Activated naive CD8-positive, alpha-beta T cell treated with anti-CD3 and anti-CD28 coated beads, Interleukin-2, amount 50 U/mL, for 24 hours (primary cell): ENCODE data around the gene CEP128.
"Not testable (repeated sequence)": the region's sequence is repeated elsewhere in the genome, so short reads cannot be mapped to it uniquely, and the experiment has no call there.

Experiments
- ATAC-seq: fragments of 150-1000 bp; cut with Tn5 transposase; one replicate; pipeline ENCODE4 v1.10.0; 2021
- DNase-seq: peaks from one replicate; pipeline ENCODE4 v3.0.0; 2021
- H3K27ac Mint-ChIP-seq: one replicate; pipeline ENCODE4 v1.8.0; 2021; ENCODE audit warnings: mild to moderate bottlenecking, mixed read lengths
- H3K27me3 Mint-ChIP-seq: one replicate; pipeline ENCODE4 v1.8.0; 2021; ENCODE audit warnings: mixed read lengths
- H3K36me3 Mint-ChIP-seq: one replicate; pipeline ENCODE4 v1.8.0; 2021; ENCODE audit warnings: low read depth, mixed read lengths
- H3K4me1 Mint-ChIP-seq: one replicate; pipeline ENCODE4 v1.8.0; 2021; ENCODE audit warnings: mixed read lengths
- H3K4me3 Mint-ChIP-seq: one replicate; pipeline ENCODE4 v1.8.0; 2021; ENCODE audit warnings: mild to moderate bottlenecking, moderate library complexity, mixed read lengths
- H3K9me3 Mint-ChIP-seq: one replicate; pipeline ENCODE4 v1.8.0; 2021; ENCODE audit warnings: mixed read lengths

Gene CEP128

DNA sequence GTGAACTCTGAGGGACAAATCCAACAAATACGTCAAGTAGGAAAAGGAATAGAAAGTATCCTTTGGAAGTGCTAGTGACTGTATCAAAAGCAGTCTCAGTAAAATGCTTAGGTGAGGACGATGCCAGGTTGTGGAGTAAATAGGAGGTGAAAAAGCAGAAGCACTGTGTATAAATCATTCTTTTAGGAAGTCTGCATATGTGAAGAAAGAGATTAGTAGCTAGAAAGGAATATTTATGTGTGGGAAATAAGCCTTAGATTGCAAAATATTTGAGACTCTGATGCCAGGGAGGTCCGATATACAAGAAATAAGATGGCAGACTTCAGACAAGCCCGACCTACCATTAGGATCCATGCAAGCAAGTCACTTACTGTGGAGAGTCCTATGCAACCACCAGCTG, 7.9 kb downstream of the CEP128 start:
- Mint-ChIP-seq H3K36me3 (peaks cover 32% of the 10 kb centered on the region), H3K4me3 (no peak overlapping the region), H3K4me1 (peaks cover 29% of the 10 kb centered on the region), H3K9me3 (no peaks in the 10 kb centered on the region), H3K27me3 (no peaks in the 10 kb centered on the region), H3K27ac (no peak overlapping the region)
- ATAC-seq = no peak
- no peak for DNase-seq

DNA sequence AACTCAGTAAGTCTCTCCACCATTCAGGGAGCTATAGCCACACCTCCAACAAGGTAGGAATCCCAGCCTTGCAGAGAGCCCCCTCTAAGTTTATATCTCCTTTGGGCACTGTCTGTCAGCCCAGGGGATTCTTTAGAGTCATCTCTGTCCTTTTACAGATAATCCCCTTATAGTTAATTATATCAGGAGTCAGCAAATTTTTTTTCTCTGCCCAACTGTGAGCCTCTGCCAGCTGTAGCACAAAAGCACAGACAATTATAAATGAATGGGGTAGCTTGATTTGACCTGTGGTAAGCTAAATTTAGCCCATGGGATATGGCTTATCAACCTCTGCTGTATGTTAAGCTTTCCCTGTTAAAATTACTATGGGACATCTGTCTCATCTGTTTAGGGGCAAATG, 8.3 kb downstream of the CEP128 start:
- Mint-ChIP-seq H3K4me3 (no peak overlapping the region), H3K27me3 (no peaks in the 10 kb centered on the region), H3K27ac (no peak overlapping the region), H3K36me3 (peaks cover 36% of the 10 kb centered on the region), H3K9me3 (no peaks in the 10 kb centered on the region), H3K4me1 (peaks cover 29% of the 10 kb centered on the region)
- ATAC-seq (no peak), DNase-seq (no peak)

GRCh38 chr14:80930836-80931389, 10.6 kb downstream of the CEP128 start:
- ATAC-seq (peak; percentile 98), DNase-seq (peak; percentile 28)
- Mint-ChIP-seq H3K4me1 (peaks cover 29% of the 10 kb centered on the region), H3K27ac (peak overlapping the region; percentile 74), H3K36me3 (peaks cover 36% of the 10 kb centered on the region), H3K9me3 (no peaks in the 10 kb centered on the region), H3K27me3 (no peaks in the 10 kb centered on the region), H3K4me3 (peak overlapping the region; percentile 43)

- H3K4me1 Mint-ChIP-seq = peaks cover 29% of the 10 kb centered on the region
- no peaks in the 10 kb centered on the region for H3K27me3 Mint-ChIP-seq
- H3K9me3 Mint-ChIP-seq = no peaks in the 10 kb centered on the region
- H3K36me3 Mint-ChIP-seq = peaks cover 35% of the 10 kb centered on the region
- DNase-seq (no peak), ATAC-seq (no peak)
- H3K27ac Mint-ChIP-seq = peak overlapping the region; percentile 74
- H3K4me3 Mint-ChIP-seq = peak overlapping the region; percentile 49
Observed at GRCh38 chr14:80930095-80930494, 11.4 kb downstream of the CEP128 start.

DNA sequence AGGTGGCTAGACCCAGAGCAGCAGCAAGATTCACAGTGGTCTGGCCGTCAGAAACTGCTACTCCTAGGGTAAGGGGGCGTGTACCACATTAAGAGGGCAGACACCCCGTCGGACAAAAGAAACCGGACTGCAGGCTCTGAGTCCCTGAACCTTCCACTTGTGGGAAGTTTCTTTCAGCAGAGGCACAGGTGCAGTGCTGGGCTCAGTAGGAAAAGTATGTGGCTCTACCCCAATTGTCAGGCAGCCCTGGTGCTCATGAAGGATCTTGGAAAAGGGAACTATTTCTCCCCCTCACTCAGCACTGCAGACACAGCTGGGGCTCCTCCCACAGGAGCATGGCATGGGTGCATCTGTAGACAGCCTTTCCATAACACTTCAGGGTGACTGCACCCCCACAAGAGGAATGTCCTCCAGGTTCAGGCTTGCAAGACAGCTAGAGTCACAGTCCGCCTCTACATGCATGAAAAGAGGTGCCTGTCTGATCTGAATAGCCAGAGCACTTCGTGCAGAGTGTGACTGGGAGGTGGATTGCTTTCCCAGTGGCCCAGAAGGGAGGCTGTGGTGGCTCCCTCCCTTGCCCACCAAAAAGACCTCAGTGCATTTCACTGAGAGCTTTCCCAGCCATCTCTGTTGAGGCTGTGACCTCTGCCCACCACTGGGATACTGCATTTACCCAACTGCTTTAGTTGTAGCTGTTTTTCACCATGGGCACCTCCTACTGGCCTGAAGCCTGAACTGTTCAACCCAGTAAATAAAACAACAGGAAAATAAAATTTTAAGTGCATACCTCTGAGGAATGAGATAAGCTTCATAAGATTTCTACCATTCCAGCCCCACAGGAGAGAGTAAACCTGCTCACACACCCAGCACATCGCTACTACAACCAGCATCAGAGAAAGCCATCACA, 14.2 kb downstream of the CEP128 start:
- H3K27me3 Mint-ChIP-seq = no peaks in the 10 kb centered on the region
- H3K27ac Mint-ChIP-seq = no peak overlapping the region
- DNase-seq = no peak

DNA sequence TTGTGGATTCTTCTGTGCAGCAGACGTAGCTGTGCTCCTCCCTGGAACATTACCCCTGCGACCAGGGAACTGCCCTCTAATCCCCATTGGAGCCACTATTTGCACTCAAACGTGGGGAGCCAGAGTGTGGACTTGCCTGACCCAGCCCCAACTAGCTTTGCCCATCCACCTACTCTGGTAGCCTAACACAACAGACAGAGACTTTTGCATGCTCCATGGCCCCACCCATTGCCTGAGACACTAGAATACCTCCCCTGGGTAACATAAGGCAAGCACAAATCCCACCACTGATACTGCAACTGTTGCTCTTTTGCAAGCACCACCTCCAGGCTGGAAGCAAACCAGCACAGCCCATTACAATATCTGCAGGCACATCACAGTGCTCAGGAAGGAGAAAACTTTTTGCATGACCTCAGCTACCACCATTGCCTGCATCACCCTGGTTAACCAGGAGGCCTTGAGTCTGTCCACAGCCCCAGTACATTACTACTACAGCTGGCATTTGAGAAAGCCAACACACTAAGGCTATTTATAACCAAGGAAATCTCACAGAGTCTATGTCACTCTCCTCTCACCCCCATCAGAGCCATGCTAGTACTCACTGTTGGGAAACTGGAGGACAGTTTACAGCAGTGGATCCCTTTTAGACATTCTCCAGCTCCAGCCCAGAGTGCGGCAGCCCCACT, 15.0 kb downstream of the CEP128 start:
- H3K27me3 Mint-ChIP-seq = no peaks in the 10 kb centered on the region
- DNase-seq = no peak
- no peak for ATAC-seq
- no peaks in the 10 kb centered on the region for H3K9me3 Mint-ChIP-seq
- H3K4me1 Mint-ChIP-seq = peaks cover 21% of the 10 kb centered on the region
- peaks cover 33% of the 10 kb centered on the region for H3K36me3 Mint-ChIP-seq
- H3K27ac Mint-ChIP-seq = no peak overlapping the region
- no peak overlapping the region for H3K4me3 Mint-ChIP-seq

More for the DNA sequence above, 14.2 kb downstream of the CEP128 start:
- Mint-ChIP-seq H3K4me1 (peaks cover 29% of the 10 kb centered on the region), H3K4me3 (no peak overlapping the region), H3K9me3 (no peaks in the 10 kb centered on the region), H3K36me3 (peaks cover 38% of the 10 kb centered on the region)
- no peak for ATAC-seq

DNA sequence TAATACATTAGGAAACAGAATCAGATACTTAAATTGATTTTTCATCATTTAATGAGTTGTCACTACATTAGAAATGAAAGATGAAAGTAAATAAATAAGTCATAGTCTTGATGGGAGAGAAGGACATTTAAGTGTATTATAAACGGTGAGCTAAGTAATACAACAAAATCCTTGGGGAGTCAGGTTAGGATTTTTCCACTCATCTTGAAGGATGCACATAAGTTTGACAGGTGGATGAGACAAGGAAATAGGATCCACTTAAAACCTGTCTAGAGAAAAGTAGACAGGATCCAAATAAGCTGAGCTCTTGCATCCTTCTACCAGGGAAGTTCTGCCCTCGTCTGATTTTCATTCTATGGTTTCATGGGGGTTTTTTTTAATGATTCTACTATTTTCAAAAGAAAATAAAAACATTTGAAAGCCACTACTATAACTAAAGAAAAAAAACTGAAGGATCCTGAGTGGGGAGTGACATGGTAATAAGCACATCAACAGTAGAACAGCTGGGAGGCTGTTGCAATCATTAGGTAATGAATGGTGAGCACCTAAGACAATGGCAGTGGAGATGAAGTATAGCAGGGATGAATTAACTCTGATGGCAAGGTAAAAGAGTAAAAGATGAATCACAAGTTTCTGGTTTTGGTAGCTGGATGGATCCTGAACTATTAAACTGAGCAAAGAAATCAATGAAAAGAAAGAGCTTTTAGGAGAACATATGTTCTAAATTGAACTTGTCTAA, 17.0 kb downstream of the CEP128 start:
- ATAC-seq (no peak), DNase-seq (no peak)
- no peak overlapping the region for H3K4me3 Mint-ChIP-seq
- peaks cover 22% of the 10 kb centered on the region for H3K36me3 Mint-ChIP-seq
- H3K27ac Mint-ChIP-seq = no peak overlapping the region
- peaks cover 4% of the 10 kb centered on the region for H3K4me1 Mint-ChIP-seq
- H3K9me3 Mint-ChIP-seq = no peaks in the 10 kb centered on the region
- no peaks in the 10 kb centered on the region for H3K27me3 Mint-ChIP-seq

DNA sequence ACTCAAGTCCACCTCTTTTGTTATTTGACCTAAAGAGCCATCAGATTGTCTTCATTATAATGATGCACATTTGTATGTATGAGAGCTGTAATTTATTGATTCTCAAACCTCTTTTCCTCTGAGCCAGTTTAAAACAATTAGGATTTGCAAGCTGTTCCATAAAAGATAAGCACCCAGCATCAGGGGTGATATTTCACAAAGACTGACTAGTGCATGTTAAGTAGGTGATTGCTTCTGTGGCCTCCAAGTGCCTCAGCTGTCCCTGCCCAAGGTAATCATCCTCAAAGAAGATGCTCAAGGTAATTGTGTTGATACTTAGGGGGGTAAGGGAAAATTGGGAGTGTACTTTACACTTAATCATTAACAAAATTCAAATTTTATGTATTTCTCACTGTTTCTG, 18.2 kb downstream of the CEP128 start:
- ATAC-seq (no peak), DNase-seq (no peak)
- Mint-ChIP-seq H3K27ac (no peak overlapping the region), H3K4me3 (no peak overlapping the region), H3K9me3 (no peaks in the 10 kb centered on the region), H3K36me3 (peaks cover 11% of the 10 kb centered on the region), H3K27me3 (no peaks in the 10 kb centered on the region), H3K4me1 (no peaks in the 10 kb centered on the region)

DNA sequence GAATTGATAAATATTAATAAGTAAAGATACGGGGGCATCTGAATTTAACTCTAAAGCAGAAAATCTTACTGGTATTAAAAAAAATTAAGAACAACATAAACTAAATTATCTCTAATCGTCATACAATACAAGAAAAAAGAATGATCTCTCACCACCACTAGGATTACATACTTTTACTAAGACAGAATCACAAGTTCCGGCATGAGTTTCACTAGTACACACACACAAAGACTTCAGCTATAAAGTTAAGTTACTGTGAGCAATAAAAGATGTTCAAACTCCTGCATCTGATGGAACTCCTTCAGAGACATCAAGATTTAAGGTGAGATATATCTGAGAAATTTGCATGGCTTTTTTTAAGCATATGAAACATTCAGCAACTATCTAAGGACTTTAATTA, 21.9 kb downstream of the CEP128 start:
- DNase-seq = no peak
- Mint-ChIP-seq H3K9me3 (no peaks in the 10 kb centered on the region), H3K4me1 (peaks cover 2% of the 10 kb centered on the region), H3K27ac (no peak overlapping the region), H3K4me3 (no peak overlapping the region), H3K36me3 (peaks cover 17% of the 10 kb centered on the region), H3K27me3 (no peaks in the 10 kb centered on the region)
- no peak for ATAC-seq

GRCh38 chr14:80912013-80912412, 29.5 kb downstream of the CEP128 start:
- H3K4me1 Mint-ChIP-seq, DNase-seq, H3K9me3 Mint-ChIP-seq, H3K4me3 Mint-ChIP-seq, H3K27me3 Mint-ChIP-seq, H3K27ac Mint-ChIP-seq, ATAC-seq: not testable (repeated sequence)
- peaks cover 18% of the 10 kb centered on the region for H3K36me3 Mint-ChIP-seq

DNA sequence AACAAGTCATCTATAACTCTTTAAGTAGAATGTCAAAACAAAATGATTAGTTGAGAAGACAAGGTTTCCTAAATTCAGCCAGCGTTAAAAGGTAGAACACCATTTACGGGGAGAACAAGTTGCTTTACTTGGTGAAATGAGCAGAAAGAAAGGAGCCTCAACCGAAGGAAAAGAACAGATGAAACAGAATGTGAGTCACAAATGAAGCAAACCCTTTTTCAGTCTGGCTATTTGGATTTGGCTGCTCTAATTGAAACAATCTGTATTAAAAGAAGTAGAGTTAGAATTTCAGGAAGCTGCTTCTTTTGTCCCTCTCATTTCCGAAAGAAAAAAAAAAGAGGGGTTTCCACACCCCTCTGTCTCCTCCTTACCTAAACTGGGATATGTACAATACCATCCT, 34.6 kb downstream of the CEP128 start:
- ATAC-seq (no peak), DNase-seq (no peak)
- H3K9me3 Mint-ChIP-seq = no peaks in the 10 kb centered on the region
- peaks cover 2% of the 10 kb centered on the region for H3K4me1 Mint-ChIP-seq
- no peak overlapping the region for H3K4me3 Mint-ChIP-seq
- H3K27ac Mint-ChIP-seq = no peak overlapping the region
- peaks cover 22% of the 10 kb centered on the region for H3K36me3 Mint-ChIP-seq
- no peaks in the 10 kb centered on the region for H3K27me3 Mint-ChIP-seq

DNA sequence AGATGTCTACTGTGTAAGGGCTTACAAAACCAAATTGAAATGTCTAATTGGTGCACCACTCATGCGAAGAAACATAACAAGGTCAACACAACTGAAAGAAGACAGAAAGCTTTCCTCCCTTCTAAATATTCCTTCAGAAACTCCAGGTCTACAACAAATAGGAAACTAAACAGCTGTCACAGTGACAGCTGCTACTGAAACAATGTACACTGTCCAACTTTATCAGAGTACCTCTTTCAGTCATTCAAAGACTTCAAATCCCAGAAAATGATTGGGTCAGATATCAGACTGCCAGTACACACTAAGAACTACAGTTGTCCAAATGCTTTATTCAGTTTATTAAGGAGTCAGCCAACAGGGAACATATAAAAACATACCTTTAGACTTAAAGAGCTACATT, 35.2 kb downstream of the CEP128 start:
- H3K27me3 Mint-ChIP-seq = no peaks in the 10 kb centered on the region
- peaks cover 2% of the 10 kb centered on the region for H3K4me1 Mint-ChIP-seq
- no peaks in the 10 kb centered on the region for H3K9me3 Mint-ChIP-seq
- H3K4me3 Mint-ChIP-seq = no peak overlapping the region
- H3K36me3 Mint-ChIP-seq = peaks cover 25% of the 10 kb centered on the region
- DNase-seq (no peak), ATAC-seq (no peak)
- H3K27ac Mint-ChIP-seq = no peak overlapping the region

GRCh38 chr14:80902608-80903007, 38.9 kb downstream of the CEP128 start:
- Mint-ChIP-seq H3K27ac (no peak overlapping the region), H3K4me3 (no peak overlapping the region), H3K27me3 (no peaks in the 10 kb centered on the region), H3K9me3 (no peaks in the 10 kb centered on the region), H3K4me1 (peaks cover 2% of the 10 kb centered on the region), H3K36me3 (peaks cover 40% of the 10 kb centered on the region)
- ATAC-seq = no peak
- DNase-seq = no peak

GRCh38 chr14:80901822-80902221, 39.7 kb downstream of the CEP128 start:
- Mint-ChIP-seq H3K4me1 (peaks cover 2% of the 10 kb centered on the region), H3K4me3 (no peak overlapping the region), H3K27ac (no peak overlapping the region), H3K9me3 (no peaks in the 10 kb centered on the region), H3K27me3 (no peaks in the 10 kb centered on the region), H3K36me3 (peaks cover 43% of the 10 kb centered on the region)
- ATAC-seq = no peak
- no peak for DNase-seq
